Type B pancreatic cell (in vitro differentiated cells): ENCODE results near the gene CSNK1G3. TPM values are rescaled to one million over a fixed set of nuclear protein-coding genes. Genes with fewer than 3 reads are reported as not detected.

Experiments used
- DNase-seq: peaks from one replicate; pipeline ENCODE4 v3.0.0; 2021; ENCODE audit warnings: mixed read lengths; ENCODE audit not compliant: unreplicated experiment; ENCODE audit errors: extremely low spot score
- H3K27ac Mint-ChIP-seq: 2 replicates; pipeline ENCODE4 v1.8.0; 2021; ENCODE audit warnings: mild to moderate bottlenecking, mixed read lengths
- H3K27me3 Mint-ChIP-seq: 2 replicates; pipeline ENCODE4 v1.8.0; 2021; ENCODE audit warnings: mixed read lengths
- H3K36me3 Mint-ChIP-seq: 2 replicates; pipeline ENCODE4 v1.8.0; 2021; ENCODE audit warnings: mixed read lengths
- H3K4me1 Mint-ChIP-seq: one replicate; pipeline ENCODE4 v1.8.0; 2021; ENCODE audit warnings: mixed read lengths; ENCODE audit not compliant: unreplicated experiment
- H3K4me3 Mint-ChIP-seq: 2 replicates; pipeline ENCODE4 v1.8.0; 2021; ENCODE audit warnings: mild to moderate bottlenecking, mixed read lengths
- H3K9me3 Mint-ChIP-seq: 2 replicates; pipeline ENCODE4 v1.8.0; 2021; ENCODE audit warnings: mixed read lengths
- total RNA-seq: library from RNA; stranded (reverse); gene quantifications from 2 replicates; pipeline ENCODE4 v1.2.1, GENCODE V29; 2021; ENCODE audit warnings: low replicate concordance
- TF ChIP-seq, protein P1 (sequence below): fragments of 200-600 bp; sonication (generic); conservative IDR thresholded peaks from 2 replicates; pipeline ENCODE4 v1.5.0; 2021; ENCODE audit warnings: antibody characterized with exemption, mild to moderate bottlenecking

Gene CSNK1G3
- total RNA-seq, 1 donor from 2014 or later: 43.6 TPM

DNA sequence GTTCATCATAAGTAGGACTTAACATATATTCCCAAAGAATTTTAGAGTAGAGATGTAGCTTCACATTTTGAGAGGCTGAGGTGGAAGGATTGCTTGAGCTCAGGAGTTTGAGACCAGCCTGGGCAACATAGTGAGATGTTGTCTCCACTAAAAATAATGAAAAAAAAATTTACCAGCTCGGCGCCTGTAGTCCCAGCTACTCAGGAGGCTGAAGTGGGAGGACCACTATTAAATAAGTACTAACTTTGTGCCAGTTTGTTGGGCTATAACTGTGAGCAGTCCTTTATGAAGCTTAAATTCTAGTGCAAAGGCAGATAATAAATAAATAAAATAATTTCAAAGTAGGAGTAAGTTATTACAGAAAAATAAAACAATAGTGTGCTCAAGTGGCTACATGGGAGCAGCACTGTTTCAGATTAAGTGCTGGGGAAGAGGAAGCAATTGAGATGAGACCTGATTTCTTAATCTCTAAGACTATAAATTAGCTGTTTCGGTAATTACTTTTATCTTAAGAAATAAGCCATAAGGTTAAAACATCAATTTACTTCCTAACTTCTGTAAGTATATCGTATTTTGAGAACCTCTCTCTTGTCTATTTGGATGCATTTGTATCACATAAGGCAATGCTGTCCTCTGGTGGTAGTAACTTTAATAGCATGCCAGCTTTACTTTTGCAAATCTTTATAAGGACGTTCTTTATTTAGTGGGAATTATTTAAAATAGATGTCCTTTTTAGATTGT is 98.9 kb downstream of the CSNK1G3 start:
- H3K4me1 Mint-ChIP-seq: no peaks in the 10 kb centered on the region
- H3K36me3 Mint-ChIP-seq: peaks cover 8% of the 10 kb centered on the region
- TF ChIP-seq, protein P1, sequence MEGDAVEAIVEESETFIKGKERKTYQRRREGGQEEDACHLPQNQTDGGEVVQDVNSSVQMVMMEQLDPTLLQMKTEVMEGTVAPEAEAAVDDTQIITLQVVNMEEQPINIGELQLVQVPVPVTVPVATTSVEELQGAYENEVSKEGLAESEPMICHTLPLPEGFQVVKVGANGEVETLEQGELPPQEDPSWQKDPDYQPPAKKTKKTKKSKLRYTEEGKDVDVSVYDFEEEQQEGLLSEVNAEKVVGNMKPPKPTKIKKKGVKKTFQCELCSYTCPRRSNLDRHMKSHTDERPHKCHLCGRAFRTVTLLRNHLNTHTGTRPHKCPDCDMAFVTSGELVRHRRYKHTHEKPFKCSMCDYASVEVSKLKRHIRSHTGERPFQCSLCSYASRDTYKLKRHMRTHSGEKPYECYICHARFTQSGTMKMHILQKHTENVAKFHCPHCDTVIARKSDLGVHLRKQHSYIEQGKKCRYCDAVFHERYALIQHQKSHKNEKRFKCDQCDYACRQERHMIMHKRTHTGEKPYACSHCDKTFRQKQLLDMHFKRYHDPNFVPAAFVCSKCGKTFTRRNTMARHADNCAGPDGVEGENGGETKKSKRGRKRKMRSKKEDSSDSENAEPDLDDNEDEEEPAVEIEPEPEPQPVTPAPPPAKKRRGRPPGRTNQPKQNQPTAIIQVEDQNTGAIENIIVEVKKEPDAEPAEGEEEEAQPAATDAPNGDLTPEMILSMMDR: peak; percentile 98
- DNase-seq: no peak
- no peak overlapping the region for H3K27ac Mint-ChIP-seq
- H3K4me3 Mint-ChIP-seq: no peak overlapping the region
- H3K27me3 Mint-ChIP-seq: no peaks in the 10 kb centered on the region
- no peaks in the 10 kb centered on the region for H3K9me3 Mint-ChIP-seq

GRCh38 chr5:123611406-123611709 is 99.4 kb downstream of the CSNK1G3 start:
- Mint-ChIP-seq H3K27me3 (no peaks in the 10 kb centered on the region), H3K27ac (no peak overlapping the region), H3K9me3 (no peaks in the 10 kb centered on the region), H3K4me3 (no peak overlapping the region), H3K4me1 (no peaks in the 10 kb centered on the region), H3K36me3 (peaks cover 8% of the 10 kb centered on the region)
- TF ChIP-seq, protein P1: peak; percentile 18
- no peak for DNase-seq

GRCh38 chr5:123617561-123617960 is 105.6 kb downstream of the CSNK1G3 start:
- Mint-ChIP-seq H3K4me3 (no peak overlapping the region), H3K27ac (no peak overlapping the region), H3K9me3 (no peaks in the 10 kb centered on the region), H3K27me3 (no peaks in the 10 kb centered on the region), H3K4me1 (no peaks in the 10 kb centered on the region), H3K36me3 (peaks cover 13% of the 10 kb centered on the region)
- DNase-seq: no peak
- TF ChIP-seq, protein P1: no peak

DNA sequence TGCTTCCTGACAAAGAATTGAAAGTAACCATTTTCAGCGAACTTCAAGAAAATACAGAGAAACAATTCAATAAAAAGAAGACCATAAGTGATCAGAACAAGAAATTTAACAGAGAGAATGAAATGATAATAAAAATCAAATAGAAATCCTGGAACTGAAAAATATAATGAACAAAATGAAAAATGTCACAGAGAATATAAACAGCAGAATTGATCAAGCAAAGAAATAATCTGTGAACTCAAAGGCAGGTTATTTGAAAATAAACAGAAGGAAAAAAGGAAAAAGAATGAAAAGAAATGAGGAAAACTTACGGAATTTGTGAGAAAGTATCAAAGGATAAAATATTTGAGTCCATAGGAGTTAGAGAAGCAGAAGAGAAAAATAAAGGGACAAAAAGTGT is 114.1 kb downstream of the CSNK1G3 start:
- Mint-ChIP-seq H3K9me3 (peaks cover 22% of the 10 kb centered on the region), H3K27ac (no peak overlapping the region), H3K4me1 (no peaks in the 10 kb centered on the region), H3K36me3 (no peaks in the 10 kb centered on the region), H3K4me3 (no peak overlapping the region), H3K27me3 (no peaks in the 10 kb centered on the region)
- no peak for DNase-seq
- TF ChIP-seq, protein P1: no peak

- no peak overlapping the region for H3K4me3 Mint-ChIP-seq
- H3K27me3 Mint-ChIP-seq: peaks cover 3% of the 10 kb centered on the region
- no peak overlapping the region for H3K27ac Mint-ChIP-seq
- no peak for DNase-seq
- H3K4me1 Mint-ChIP-seq: no peaks in the 10 kb centered on the region
- H3K36me3 Mint-ChIP-seq: no peaks in the 10 kb centered on the region
- peaks cover 17% of the 10 kb centered on the region for H3K9me3 Mint-ChIP-seq
- TF ChIP-seq, protein P1: no peak
Observed at GRCh38 chr5:123628860-123629544, 117.0 kb downstream of the CSNK1G3 start.
